Activated CD8-positive, alpha-beta memory T cell treated with anti-CD3 and anti-CD28 coated beads for 36 hours (primary cell): Measurements from ENCODE around the gene NEUROD2. TPM values are rescaled to one million over a fixed set of nuclear protein-coding genes. Genes with fewer than 3 reads are reported as not detected.

Source experiments
- CTCF ChIA-PET: fragments of 350-600 bp; sonication (Branson Sonifier 250); formaldehyde crosslinking; loops from one replicate; lab custom pipeline; 2021; ENCODE audit warnings: antibody characterized with exemption; lab: Charles Lee
- POLR2A ChIA-PET: fragments of 350-600 bp; sonication (Branson Sonifier 250); formaldehyde crosslinking; loops from one replicate; lab custom pipeline; 2021; ENCODE audit warnings: antibody characterized with exemption; lab: Charles Lee
- total RNA-seq, 2 experiments: library from RNA; stranded (reverse); gene quantifications; one replicate each; pipeline ENCODE4 v1.2.3, GENCODE V29; 2021

NEUROD2 gene
- total RNA-seq, 2 experiments from 2014 or later, result not detected

DNA sequence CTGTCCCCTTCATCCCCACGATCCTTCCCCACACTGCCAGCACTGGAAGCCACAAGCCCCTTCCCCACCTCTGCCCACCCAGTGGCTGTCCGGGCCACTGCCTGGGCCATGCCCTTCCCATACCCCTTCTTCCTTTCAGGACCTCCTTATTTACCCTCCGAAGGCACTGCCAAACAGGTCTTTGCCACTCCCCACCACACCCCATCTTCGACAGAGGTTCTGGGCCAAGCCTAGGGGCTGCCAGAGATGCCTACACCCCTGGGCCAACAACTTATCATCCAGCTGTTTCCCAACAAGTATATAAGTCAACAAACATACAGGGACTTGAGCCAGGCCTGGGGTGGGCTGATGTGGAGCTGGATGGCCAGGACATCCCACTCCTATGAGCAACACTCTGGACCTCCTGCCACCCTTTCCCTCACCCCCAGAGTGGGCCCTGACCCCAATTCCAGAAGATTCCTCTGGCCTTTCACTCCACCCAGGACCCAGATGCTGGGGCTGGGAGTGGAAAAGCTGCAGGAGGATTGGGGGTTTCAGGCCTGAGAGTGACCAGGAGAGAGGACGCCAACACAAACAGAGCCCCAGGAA lies 17.6 kb upstream of the NEUROD2 start:
- ChIA-PET POLR2A (no interaction called here), CTCF (interaction anchor here (0.5 to 7.4 kb wide), 5 partner anchors 11 to 305 kb away, joined by 3 to 80 read pairs (median 4); no protein-coding TSS in a partner anchor)

DNA sequence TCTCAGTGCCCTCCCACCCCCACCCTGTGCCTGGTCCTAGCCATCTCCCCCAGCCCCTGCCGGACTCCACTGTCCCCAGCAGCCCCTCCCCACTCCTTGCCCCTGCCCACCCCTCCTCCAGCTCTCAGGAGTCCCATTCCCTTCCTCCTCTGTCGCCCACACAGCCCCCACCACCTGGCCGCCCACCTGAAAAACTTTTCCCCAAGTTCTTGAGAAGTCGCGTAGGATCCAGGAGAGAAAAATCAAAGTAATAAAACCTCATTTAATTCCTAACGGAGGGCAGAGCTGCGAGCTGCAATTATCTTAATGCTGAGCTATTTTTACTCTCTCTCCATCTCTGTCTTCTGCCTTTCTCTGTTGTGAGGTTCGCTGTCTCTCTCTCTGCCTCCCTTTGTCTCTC lies 16.6 kb upstream of the NEUROD2 start:
- POLR2A ChIA-PET, result no interaction called here
- CTCF ChIA-PET, result interaction anchor here (1.3 to 7.4 kb wide), 7 partner anchors 10 to 106 kb away, joined by 3 to 80 read pairs (median 16); partner anchors contain the start of genes MIEN1, NEUROD2 and STARD3

DNA sequence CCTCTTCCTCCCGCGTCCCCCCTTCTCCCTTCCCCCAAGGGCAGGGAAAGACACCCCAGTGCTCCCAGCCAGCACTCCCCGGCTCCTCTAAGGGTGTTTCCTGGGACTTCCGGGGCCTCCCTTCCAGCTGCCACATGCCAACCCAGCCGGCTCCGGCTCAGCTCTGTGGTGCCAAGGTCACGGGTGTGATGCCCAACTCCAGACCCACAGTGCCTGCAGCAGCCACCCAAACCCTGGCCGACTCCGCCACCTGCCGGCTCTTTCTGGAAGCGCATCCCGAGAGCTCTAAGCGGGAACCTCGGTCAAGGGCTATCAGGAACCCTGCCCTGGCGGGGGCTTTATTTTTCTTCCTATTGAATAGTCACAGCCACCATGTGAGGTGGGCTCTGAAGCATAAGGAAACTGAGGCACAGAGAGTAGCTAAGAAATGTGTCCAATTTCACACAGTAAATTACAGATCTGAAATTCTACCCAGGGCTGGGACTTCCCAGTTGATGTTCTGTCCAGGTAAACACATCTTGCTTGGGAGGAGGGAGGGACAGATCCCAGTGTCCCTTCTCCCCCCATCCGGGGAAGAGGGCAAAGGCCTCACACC lies 15.7 kb upstream of the NEUROD2 start:
- ChIA-PET CTCF (interaction anchor here (0.6 to 7.4 kb wide), 26 partner anchors 9 to 1104 kb away, joined by 3 to 80 read pairs (median 5); partner anchors contain the start of genes IKZF3, MIEN1, NEUROD2 and STARD3), POLR2A (no interaction called here)

DNA sequence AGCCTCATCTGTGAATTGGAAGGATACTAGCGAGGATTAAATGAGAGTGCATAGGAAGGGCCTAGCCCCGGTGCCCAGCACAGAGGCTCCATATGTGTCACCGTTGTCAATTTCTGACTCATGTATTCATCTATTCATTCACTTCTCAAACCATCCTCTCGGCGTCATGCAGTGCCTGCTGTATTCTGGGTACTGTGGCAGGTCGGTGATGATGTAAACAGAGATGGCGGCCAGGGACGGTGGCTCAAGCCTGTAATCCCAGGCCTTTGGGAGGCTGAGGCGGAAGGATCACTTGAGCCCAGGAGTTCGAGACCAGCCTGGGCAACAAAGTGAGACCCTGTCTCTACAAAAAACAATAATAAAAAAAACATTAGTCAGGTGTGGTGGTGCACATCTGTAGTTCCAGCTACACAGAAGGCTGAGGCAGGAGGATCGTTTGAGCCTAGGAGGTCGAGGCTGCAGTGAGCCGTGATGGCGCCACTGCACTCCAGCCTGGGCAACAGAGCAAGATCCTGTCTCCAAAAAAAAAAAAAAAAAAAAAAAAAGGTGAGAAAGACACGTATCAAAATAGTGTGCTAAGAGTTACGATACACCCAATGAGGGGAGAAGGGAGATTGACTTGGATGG lies 14.8 kb upstream of the NEUROD2 start:
- CTCF ChIA-PET, result interaction anchor here (0.6 to 7.4 kb wide), 43 partner anchors 10 to 872 kb away, joined by 3 to 80 read pairs (median 7); partner anchors contain the start of genes IKZF3, MIEN1, NEUROD2 and PGAP3
- POLR2A ChIA-PET, result interaction anchor here (0.9 kb wide), 1 partner anchor 30 kb away, joined by 3 read pairs; no protein-coding TSS in a partner anchor

DNA sequence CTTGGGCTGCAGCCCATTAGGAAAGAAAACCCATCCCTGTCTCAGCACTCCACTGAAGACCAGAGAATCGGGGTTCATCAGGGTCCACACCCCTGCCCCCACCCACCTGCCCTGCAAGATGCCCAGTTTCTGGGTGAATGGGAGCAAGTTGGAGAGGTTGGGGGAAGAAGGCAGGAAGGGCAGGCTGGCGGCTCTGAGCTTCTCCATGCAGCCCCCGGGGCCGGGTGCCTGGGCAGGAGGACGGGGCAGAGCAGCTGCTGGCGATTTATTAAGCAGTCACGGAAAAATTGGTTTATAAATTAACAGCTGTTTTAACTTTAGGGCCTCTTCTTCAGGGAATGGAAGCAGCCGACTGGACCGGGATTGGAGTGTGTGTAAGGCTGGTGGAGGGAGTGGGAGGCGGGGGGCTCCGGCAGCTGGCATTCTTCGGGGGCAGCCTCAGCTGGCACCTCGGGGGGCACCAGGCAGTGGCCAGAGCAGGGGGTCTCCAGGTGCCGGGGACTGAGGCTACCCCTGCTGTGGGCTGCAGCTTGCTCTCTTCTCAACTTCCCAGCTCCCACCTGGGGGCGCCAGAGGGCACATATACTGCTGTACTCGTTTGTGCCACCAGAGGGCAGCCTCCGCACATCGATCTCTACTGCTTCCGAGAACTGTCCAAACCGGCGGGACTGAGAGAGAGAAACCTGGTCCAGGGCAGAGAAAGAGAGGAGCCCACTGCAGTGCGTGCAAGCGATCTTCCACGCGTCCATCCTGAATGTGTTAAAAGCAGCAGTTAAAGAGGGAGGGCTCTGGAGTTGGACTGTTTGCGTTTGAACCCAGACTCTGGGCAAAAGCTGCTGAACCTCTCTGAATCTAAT lies 14.0 kb upstream of the NEUROD2 start:
- CTCF ChIA-PET, result interaction anchor here (0.5 to 7.4 kb wide), 60 partner anchors 8 to 873 kb away, joined by 3 to 80 read pairs (median 5); partner anchors contain the start of genes MIEN1, NEUROD2, PGAP3 and PNMT
- POLR2A ChIA-PET, result interaction anchor here (0.8 to 0.9 kb wide), 2 partner anchors 31 to 131 kb away, joined by 3 read pairs; no protein-coding TSS in a partner anchor

DNA sequence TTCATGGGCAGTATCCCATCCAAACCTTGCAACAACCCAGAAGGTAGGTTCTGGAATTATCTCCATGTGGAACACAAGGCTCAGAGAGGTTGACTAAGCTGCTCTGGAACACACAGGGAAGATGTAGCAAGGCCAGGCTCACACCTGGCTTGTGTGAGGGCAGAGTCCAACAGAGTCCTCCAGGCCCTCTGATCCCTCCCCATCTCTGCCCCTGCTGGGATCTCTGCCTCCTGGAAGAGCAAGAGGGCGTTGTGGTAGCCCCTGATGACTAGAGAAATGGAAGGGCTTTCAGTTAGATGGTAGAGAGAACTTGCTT lies 12.0 kb upstream of the NEUROD2 start:
- ChIA-PET CTCF (interaction anchor here (0.6 to 7.4 kb wide), 4 partner anchors 9 to 70 kb away, joined by 3 to 80 read pairs (median 3); partner anchors contain the start of gene STARD3), POLR2A (no interaction called here)

DNA sequence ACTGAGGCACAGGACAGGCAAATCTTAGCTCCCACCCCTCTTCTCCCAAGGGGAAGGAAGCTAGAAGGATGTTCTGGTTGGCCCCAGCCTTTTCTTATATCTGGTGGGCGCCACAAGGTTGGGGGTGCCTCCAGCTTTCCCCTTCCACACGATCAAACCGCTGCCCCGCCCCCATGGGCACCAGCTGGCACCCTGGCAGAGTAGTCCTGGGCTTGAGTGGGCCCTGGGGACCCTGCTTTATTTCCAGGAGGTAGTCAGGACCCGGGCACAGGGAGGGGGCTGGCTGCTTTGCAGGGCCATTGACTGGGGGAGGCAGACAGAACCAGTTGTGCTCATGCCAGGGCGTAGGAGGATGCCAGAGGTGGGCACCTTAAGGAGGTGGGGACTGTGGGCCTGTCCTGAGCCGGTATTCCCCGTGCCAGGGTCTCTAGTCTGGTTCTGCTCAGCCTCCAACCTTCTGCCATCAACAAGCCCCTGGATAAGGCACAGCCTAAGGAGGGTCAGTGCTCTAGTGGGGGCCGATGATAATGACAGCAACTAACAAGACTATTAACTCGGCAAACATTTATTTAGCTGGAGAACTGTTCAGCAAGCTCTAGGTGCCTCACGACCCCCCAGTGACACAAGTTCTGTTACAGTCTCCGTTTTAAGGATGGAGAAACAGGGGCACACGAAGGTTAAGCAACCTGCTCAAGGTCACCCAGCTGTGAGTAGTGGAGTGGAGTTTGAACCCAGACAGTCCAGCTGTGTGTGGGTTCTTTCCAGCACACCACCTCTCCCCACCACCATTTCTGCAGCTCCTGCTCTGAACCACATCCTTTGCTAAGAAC lies 11.5 kb upstream of the NEUROD2 start:
- POLR2A ChIA-PET, result interaction anchor here (0.6 to 0.8 kb wide), 2 partner anchors 16 to 431 kb away, joined by 3 read pairs; no protein-coding TSS in a partner anchor

DNA sequence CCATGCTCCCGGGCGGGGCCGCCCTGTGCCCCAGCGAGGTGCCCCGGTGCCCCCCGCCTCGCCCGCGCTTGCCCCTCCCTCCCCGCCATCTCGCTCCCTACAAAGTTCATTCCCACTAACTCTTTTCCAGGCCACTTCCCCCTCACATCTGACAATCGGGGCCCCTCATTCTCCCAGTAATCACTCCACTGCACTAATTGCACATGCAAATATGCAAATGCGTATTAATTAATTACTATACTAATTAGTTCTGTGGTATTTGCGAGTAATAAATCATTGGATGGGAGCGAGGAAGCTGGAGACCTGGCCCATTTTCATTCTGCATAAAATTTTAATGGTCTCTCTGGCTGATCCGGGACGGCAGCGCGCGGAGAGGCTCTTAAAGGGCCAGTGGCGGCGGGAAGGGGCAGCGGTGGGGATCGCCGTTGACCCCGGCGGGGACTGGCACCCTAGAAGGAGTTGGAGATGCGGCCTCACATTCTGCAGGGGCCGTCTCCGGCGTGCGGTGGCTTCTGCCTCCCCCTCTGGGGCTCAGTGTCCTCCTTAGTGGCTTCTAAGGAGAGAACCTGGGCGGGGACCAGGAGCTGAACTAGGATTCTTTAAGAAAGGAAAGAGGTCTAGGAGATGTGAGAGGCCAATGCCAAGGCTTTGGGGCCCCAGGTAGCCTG lies 10.7 kb upstream of the NEUROD2 start:
- POLR2A ChIA-PET, result interaction anchor here (0.8 kb wide), 1 partner anchor 17 kb away, joined by 3 read pairs; no protein-coding TSS in a partner anchor

More for the DNA sequence above, 11.5 kb upstream of the NEUROD2 start:
- CTCF ChIA-PET, result interaction anchor here (0.6 to 7.4 kb wide), 9 partner anchors 8 to 134 kb away, joined by 3 to 80 read pairs (median 3); partner anchors contain the start of gene STARD3

DNA sequence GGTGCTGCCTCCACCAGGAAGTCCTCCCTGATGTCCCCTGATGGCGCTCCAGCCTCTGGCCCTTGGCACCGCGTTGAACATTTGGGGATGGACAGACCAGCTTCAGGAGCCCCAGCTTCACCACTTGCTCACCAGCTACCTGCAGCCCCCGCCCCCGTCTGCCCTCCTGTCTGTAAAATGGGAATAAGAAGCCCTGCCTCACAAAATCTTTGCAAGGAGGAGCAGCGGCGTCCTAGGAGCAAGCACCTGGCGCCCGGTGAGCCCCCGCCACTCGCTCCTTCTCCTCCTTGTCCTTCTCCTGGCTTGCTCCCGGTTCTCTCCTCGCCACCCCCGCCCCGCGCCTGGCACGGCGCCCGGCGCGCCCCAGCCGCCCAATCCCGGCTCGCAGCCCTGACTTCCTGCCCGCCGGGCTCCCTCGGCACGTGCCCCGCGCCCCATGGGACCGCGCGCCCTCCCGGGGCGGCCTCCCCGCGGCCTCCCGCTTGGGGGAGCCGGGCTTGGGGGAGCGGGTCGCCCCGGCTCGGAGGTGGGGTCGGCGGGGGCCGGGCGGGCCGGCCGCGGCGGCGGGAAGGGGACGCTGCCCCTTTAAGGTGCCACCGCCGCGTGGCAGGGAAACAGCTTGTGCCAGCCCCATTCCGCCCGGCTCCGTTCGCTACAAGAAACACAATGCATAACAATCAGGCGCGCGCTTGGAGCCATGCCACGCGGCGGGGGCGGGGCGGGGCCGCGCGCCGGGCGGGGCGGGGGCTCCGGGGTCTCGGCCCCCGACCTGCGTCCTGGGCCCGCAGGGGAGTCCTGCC lies 9.9 kb upstream of the NEUROD2 start:
- CTCF ChIA-PET, result interaction anchor here (1.0 to 2.1 kb wide), 4 partner anchors 16 to 111 kb away, joined by 3 to 6 read pairs (median 4); no protein-coding TSS in a partner anchor
- POLR2A ChIA-PET, result no interaction called here

More for the DNA sequence above, 10.7 kb upstream of the NEUROD2 start:
- CTCF ChIA-PET, result interaction anchor here (0.8 to 7.4 kb wide), 6 partner anchors 15 to 135 kb away, joined by 3 to 80 read pairs (median 4); no protein-coding TSS in a partner anchor

DNA sequence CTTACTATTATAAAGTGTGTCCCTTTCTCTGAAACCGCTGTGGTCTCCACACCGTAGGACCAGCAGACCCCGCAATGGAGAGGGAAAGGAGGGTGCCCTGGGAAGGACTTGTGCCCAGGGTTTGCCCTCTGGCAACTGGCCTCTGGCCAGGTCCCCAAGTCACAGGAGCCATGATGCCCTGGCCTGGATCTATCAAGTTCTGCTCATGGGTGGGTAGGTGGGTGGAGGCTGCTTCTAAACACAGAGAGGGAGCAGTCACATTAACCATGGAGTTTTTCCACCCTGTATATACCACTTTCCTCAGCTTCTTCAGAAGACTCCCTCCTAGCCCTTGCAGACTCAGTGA lies 9.4 kb upstream of the NEUROD2 start:
- ChIA-PET CTCF (interaction anchor here (1.0 to 2.1 kb wide), 2 partner anchors 18 to 112 kb away, joined by 3 to 6 read pairs; no protein-coding TSS in a partner anchor), POLR2A (no interaction called here)

DNA sequence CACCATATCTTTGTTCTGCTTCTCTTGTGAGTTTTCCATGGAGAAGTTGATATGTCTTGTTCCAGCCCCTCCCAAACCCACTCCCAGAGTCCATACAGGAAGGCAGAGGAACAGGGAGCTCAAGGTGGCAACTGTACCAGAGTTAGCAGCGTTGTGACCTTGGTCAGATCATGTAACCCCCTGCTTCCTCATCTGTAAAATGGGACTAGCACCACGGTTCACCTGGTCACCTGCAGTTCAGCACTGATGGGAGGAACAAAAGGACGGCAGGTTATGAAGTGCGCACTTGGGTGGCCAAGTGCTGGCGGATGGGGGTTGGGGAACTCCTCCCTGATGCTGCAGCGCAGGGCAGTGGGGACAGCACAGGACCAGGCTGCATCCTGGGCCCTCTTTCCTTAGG lies 7.7 kb upstream of the NEUROD2 start:
- ChIA-PET POLR2A (no interaction called here), CTCF (interaction anchor here (0.7 to 2.1 kb wide), 3 partner anchors 19 to 379 kb away, joined by 4 to 6 read pairs (median 4); no protein-coding TSS in a partner anchor)

DNA sequence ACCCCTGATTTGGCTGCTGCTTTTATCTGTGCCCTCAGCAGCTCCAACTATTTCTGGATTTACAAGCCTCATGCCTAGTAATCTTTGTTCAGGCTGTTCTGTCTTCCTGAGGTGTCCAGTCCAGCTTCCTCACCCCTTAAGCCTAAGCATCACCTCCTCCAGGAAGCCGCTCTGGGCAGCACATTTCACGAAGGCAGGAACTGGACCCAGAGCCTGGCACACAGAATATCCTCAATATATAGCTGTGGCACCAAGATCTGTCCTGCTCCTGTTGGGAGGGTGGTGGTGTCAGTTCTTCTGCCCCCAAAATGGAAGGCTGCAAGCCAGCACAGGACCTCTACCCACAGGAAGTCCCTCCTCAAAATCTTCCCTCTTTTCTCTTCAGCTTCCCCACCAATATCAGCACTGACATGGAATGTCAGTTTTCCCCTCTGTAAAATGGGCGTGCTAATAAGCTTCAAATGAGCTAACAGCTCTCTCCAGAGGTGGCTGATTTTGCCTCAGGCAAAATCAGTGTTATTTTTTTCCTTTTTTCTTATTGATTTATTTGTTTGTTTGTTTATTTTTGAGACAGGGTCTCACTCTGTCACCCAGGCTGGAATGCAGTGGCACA lies 6.9 kb upstream of the NEUROD2 start:
- CTCF ChIA-PET, result interaction anchor here (0.8 to 1.2 kb wide), 2 partner anchors 11 to 67 kb away, joined by 3 to 4 read pairs; no protein-coding TSS in a partner anchor
- POLR2A ChIA-PET, result no interaction called here

DNA sequence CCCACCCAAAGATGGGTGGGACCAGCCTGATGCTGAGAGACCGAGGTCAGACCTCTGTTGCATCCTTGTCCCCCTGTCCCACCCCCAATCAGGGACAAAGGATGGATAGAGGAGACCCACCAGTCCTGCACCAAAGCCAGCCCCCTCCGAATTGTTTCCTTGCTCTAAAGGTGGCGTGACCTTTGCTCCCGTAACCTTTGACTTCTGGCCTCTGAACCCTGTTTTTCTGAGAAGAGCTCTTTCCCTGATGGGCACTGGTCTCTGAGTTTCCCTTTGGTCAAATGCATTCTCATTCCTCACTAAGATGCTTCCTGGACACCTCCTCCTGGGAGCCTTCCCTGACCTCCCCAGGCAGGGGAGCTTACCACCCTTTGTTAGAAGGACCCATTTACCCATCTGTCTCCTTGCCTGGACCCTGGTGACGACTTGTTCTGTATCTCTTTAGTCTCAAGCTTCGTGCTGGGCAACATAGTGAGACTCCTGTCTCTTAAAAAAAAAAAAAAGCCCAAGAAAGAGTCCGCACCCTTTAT lies 5.3 kb upstream of the NEUROD2 start:
- CTCF ChIA-PET, result interaction anchor here (0.8 to 2.5 kb wide), 2 partner anchors 9 to 15 kb away, joined by 4 to 16 read pairs; no protein-coding TSS in a partner anchor
- POLR2A ChIA-PET, result no interaction called here

DNA sequence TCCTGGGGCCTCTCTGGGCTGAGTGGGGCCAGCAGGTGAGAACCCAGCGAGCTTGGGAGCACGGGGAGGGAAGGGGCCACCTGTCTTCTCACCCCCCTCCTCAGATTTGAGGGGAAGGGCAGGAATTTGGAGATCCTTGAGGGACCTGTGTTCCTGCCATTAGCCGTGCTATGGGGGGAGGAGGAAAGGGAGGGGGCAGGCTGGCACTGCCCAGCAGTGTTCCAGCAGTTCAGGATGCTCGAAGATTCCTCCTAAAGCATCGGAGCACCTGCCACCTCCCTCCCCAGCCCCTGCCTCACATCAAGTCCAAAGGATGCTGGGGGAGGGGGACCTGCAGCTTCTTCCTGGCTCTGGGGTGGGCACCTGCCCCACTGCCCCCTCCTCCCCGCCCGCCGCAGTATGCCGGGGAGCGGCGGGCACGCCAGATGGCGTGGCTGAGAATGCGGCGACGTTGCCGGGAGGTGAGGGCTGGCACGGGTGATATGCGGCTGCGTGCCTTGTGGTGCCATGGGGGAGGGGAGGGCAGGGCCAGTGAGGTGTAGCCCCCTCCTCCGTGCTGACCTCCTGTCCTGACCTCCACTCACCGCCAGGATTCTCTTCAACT lies 4.7 kb upstream of the NEUROD2 start:
- POLR2A ChIA-PET, result no interaction called here
- CTCF ChIA-PET, result interaction anchor here (0.8 to 2.5 kb wide), 2 partner anchors 9 to 14 kb away, joined by 4 to 16 read pairs; no protein-coding TSS in a partner anchor
